Amniotic epithelial cell (primary cell): ENCODE measurements around the gene PMEPA1.

ENCODE experiments used
- DNase-seq: peaks from one replicate; pipeline ENCODE4 v3.0.0-alpha.2; 2010; ENCODE audit warnings: low read depth

The PMEPA1 gene

DNA sequence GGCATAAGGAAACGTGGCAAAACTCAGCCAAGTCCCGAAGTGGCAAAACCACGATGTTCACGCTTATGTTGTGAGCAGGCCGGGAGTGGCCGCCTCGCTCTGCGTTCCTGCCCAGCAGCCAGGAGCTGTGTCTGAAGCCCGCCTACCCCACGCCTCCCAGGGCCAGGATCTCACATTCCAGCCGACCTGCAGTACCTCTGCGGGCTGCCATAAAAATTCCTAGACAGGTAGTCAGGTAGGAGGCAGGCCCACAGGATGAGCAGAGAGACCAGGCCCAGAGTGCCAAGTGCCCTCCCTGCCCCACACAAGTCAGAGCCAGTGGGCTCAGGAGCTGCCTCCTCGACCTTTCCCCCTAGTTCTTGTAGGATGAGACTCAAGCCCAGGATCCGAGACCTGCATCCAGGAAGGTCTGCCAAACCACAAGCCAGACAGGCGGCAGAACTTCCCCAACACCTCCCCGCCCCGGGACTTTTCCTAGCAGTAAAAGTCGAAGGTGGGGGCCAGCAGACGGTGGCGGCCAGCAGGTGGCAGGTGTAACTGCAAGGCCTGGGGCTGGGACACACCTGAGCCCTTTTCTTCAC is 16.7 kb downstream of the PMEPA1 start:
- peak; percentile 35 for DNase-seq

DNA sequence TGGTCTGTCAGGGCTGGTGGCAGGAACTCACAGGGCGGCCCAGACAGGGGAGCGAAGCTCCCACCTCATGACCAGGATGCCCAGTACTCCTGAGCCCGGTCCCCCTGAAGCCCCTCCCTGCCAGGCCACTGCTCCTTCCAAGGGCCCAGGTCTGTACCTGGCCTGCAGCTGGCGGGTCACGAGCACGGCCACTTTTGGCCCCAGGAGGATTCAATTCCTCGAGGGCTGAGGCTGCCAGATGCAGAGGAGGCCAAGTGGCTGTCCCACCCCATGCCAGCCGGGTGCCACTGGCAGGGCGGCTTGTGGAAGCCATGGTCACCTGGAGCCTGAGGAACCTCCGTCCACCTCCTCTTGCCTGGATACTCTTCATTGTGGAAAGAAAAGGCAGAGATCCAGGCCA is 17.4 kb downstream of the PMEPA1 start:
- DNase-seq = no peak

DNA sequence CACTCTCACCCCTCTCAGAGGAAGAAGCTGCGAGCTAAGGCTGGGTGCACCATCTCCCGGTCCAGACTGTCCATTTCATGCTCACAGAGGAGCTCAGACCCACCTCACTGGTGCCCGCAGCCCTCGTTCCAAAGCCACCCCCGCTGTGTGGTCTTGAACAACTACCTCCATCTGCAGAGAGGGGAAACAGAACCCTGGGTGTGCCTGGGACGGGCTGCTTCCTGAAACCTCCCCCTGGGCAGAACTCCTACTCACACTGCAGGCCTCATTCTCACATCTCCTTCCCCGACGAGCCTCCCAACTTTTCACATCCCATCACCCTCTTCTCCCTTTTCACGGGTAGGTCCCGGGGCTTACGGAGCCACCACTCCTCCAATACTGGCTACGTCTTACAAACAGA is 18.1 kb downstream of the PMEPA1 start:
- no peak for DNase-seq

DNA sequence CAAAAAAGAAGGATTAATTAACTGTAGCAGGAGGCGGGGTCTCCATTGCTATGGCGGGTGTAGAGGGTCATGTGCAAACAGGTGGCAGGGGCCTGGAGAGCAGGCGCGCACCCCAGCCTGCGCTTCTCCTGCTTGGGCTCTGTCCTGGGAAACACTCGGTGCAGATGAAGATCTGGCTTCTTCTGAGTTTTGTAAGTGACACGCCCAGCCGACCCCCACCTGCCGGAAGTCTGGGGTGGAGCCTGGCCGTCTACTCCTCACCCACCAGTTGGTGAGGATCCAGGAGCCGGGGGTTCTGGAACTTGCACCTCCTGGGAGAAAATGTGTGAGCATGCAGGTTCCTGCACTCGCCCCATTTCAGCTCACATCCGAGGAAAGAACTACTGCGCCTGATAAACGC is 19.3 kb downstream of the PMEPA1 start:
- DNase-seq = no peak

DNA sequence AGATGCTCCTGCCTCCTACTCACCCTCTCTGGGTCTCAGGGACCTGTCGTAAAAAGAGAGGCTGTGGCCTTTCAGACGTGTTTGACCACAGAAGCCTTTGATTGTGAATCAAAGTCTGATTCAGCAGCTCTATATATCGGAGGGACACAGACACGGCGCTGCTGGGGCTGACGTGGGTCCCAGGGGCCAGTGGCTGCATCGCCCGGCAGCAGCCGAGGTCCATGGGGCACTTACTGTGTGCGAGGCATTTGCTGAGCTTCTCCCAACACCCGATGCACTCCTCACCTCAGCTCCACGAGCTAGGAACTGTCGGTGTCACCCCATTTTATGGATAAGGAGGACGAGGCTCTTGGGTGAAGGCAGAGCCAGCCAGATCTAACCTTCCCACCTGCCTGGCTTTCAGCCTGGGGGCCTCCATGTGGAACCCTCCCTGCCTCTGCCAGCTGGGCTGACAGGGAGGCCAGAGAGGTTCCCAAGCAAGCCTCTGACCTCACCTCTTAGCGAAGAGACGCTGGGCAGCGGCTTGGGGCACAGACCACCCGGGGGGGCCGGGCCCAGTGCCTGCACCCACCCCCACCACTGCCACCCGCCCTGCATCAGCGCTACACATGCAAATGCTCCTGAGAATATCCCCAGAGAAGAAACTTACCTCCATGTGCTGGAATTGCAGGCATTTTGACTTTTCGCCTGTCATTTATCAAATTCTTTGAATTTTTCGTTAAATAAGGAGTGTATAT is 19.9 kb downstream of the PMEPA1 start:
- DNase-seq = no peak

DNA sequence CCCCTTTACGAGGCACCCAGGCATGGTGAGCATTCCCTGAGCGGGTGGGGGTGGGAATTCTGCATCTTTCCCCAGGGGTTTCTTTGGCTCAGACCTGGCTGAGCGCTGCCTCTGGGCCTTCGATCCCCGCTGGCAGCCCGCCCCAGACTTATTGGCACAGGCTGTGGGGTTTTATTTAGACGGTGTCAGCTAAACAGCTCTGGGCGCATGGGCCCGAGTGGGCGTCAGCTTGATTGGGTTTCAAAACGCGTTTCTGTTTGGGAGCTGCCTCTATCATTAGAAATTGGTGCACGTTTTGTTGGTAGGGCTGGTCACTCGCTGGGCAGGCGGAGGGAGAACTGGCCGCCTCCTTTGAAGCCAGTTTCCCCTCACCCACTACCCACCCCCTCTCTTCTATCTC is 21.0 kb downstream of the PMEPA1 start:
- no peak for DNase-seq

DNA sequence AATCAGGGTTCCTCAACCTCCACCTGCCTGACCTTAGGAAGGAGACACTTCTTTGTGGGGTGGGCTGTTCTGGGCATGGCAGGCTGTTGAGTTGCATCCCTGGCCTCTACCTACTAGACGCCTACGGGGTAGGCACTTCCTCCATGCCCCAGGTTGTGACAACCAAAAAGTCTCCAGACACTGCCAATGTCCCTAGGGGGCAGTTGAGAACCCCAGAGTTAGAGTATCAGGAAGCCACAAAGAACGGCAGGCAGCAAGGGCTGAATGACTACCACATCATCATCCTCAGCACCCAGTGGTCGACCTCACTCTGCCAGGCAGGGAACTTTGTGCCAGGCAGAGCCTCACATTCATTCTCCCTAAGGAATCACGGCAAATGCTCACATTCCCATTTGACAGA is 21.5 kb downstream of the PMEPA1 start:
- no peak for DNase-seq

DNA sequence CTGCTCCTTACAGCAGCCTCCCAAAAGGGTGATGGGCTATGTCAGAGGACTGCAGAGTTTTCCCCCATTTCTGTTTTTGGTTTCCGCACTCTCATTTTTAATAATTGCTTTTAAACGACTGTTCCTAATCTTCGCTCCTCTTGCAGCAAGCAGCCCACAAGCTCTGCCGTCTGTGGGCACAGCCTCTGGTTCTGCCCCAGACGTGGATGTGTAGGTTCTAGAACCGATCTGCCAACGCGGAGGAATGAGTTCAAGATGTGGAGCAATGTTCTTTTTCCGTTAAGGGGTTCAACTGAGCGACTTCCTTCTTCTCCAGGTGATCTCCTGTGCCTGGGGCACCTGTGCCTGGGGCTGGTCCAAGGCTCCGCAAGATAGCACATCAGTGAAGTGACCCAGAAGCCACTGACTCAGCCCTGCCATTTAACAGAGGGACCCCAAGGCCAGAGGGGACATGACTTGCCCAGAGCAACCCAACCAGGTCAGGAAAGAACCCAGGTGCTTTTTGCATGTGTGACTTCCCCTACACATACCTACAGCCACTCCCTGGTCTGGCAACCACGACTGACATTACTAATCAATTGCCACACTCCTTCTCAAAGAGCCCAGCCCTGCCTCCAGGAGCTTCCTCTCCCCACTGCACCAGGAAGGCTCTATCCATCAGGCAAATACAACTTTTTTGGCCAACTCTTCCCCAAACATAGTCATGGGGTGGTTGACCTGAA is 22.7 kb downstream of the PMEPA1 start:
- no peak for DNase-seq

DNA sequence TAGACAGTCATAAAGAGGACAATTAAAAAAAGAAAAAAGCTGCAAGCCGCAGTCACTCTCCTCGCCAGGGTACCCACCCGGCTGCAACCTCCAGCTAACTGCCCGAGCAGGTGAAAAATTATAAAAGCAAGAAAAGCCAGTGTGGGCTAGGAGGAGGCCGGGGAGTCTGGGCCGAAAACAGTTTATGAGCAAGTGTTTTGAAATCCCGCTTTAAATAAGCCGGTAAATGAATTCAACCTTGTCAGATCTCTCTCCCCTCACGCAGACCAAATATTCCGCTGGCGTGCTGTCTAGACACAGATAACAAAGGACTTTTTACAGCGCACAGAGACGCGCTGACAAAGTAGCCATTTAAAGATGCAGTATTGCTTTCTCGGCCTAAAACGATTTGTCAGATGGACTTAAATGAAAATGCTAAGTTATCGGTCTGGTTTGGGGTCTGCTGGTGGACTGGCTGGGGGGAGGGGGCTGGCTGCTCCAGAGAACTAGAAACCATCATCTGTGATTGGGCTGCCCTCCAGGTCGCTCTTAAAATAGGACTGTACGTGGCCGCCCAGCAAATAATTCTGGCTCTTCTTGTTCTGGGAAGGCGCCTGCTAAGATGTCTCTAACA is 24.6 kb downstream of the PMEPA1 start:
- DNase-seq = no peak

DNA sequence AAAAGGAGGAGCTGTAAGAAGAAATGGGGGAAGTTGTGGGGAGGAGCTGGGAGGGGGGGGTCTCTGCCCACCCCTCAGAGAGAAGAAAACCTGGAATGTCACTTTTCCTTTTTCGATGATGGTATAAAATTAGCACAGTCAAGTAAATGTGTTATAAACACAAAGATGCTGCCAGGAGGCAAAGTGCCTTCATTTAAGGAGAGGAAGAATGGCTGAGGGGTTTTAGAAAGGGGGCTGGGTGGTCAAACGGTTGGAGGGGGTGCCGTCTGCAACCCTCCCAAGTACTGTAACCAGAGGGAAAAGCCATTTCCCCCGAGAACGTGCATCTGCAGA is 25.0 kb downstream of the PMEPA1 start:
- DNase-seq = no peak

DNA sequence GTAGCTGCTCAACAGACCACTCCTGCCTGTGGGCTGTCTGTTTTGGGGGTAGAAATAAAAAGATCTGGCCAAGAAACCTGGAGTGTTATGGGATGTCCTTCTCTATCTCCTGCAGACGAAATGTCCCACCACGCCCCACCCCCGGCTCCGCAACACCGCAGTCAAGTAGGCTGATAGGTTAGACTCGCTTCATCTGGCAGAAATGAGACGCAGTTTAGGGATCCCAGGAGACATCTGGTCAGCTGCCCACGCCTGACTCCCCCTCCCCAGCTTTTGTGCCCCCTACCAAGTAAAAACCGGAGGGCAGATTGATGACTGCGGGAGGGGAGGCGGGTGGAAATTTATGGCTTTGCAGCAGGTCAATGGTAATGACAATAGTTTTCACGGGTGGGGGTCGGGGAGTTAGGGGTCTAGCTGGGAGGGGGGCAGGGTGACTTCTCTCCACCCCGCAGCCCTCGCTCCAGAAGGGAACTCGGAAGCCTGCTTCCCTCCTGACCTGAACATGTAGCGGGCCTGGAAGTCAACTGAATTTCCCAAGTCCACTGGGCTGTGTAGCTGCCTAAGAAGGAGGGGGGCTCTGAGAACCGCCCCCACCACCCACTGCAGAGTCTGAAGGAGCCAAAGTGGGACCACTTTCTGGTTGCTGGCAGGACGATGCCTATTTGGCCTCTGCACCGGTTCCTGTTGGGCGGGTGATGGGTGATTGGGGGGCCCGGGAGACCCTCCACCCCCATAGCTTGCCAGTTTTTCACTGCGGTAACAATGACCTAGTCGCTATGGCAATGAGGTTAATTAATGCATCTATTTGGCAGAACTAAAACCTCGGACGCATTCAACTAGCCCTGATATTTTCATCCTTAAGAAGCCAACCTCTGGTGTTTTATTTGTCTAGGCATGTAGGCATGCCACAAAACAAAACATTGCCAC is 25.7 kb downstream of the PMEPA1 start:
- no peak for DNase-seq

DNA sequence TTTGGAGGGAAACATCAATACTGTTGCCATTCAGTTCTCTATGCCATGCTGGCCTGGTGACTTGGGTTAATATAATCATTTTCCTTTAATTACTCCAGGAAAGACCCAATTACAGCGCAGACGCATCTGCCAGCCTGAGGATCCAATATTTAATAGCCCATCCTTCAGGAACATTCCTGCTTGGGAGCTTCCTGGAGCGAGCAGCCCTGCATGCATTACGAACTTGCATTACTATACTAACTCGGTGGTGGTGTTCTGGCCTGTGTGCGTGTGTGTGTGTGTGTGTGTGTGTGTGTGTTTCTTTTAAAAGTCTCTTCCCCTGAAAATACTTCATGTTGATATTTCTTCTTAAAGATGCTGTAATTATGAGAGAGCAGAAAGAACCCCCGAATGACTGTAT is 26.5 kb downstream of the PMEPA1 start:
- DNase-seq = no peak

DNA sequence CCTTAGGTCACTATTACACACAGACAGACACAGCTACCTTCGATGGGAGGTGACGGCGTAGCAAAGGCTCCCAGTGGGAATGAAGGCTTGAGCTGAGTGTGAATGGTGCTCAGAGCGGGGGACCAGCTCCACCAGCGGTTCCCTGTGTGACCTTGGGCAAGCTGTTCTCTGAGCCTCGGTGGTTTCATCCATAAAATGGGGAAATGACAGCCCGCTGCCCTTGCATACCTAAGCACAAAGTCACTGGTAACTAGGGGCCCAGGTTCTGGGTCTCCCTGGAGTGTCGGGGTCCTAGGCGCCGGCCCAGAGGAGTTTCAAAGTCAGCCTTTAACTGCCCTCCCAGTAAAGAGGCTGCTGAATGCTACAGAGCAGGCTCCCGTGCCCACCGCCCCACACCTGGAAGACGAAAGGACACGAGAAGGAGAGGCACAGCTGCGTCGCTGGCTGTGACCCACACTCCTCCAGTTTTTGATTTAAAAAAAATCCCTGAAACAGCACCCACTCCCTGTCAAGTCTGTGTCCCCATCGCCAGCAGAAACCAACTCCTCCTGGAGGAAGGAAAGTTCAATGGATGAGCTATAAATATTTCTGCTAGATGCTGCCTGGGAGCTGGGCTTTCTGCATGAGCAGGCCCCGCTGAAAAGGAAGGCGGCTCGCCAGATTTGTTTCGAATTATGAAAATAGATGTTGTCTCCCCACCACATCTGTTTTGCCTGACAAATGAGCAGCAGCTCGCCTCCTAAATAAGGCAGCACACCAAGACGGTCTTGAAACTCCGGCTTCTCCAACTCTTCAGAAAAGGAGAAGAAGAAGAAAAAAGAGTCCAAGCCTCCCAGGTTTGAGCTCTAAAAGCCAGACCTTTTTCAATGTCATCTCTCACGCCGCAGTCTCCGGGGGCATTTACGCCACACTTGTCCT is 27.4 kb downstream of the PMEPA1 start:
- no peak for DNase-seq

DNA sequence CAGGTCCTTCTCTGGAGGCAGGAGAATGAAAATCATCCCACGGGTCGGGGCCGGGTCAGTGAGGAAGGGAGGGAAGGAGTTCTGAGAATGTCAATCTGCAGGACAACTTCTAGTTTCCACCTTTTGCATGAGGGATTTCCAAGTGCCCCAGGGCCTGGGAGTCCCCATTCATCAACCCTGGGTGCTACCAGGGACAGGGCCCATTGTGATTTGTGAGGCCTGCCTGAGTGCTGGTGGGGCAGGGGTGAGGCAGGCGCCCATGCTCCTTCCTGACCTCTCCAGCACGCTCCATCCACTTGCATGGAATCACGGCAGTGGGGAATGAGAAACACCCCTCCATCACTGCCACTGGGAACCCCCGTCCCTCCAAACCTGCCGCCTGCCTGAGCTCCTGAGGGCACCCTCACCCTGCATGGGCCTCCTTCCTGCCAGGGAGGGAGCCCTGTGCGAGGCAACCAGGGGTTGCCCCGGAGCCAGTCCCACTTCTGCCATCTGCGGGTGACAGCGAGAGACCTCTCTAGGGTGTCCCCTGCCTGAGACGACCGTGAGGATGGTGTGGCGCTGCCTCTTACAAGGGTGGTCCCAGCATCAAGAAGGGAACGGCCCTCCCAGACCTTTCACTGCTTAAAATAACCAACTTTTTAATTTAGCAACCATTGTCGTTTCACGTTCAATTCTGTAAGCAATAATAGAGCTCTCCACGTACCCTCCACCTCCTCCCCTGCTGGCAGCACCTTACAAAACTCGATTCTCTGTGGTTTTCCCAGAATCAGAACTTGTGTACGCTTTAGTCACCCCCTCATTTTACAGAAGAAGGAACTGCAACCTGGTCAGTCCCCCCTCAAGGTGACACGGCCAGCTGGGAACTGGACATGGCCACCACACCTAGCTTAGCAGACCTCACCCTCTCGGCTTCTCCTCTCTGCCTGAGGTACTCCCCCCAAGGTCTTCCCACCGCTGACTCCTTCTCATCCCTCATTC is 28.6 kb downstream of the PMEPA1 start:
- DNase-seq = no peak

DNA sequence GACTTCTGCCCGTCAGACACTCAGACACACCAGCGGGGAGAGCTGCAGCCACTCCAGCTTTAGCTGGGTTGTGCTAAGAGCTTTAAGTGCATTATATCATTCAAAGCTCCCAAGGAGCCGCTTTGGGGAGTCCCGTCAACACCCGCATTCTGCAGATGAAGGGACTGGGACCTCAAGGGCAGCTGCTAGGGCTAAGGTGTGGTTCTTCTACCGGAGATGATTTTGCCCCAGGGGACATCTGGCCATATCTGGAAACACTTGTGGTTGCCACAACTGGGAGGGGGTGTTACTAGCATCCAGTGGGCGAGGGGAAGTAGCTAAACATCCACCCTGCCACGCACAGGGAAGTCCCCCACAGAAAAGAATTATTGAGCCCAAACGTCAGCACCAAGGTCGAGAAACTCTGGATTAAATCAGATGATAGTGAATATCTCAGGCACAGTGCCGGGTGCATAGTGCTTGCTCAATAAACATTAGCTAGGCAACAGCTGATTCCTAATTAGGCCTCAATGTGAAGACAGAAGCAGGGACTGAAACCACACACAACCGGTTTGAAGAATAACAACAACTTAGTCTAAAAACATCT is 29.6 kb downstream of the PMEPA1 start:
- DNase-seq = peak; percentile 18

DNA sequence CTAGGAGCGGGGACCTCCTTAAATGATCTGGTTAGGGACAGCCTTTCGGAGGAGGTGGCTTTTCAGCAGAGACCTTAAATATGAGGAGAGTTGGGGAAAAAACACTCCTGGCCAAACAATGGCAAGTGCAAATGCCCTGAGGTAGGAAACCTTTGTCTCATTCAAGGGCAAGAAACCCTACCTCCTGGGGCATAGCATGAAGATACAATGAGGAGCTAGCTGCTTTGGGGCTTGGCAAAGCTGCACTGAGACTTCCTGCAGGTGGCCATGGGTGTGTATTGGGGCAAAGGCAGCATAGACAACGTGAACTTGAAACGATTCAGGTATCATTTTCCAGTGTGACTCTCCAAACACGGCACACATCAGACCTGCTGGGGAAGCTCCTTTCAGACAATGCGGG is 30.7 kb downstream of the PMEPA1 start:
- DNase-seq = no peak

DNA sequence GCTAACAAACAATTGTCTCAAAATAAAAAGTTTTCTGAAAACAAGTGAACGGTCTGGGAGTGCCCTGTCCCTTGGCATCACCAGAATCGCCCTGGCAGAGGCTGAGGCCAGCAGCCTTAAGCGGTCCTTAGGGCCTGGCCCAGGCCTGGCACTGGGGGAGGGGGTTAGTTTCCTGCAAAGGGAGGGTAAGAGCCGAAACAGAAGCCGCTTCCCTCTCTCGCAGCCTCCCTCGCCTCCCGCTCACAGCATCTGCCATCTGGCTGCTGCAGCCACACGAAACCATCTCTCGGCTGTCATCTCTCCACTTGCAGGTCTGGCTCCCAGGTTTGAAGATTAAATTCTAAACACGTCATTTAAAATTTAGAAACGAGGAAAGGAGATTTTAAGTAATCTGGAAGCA is 31.5 kb downstream of the PMEPA1 start:
- no peak for DNase-seq

DNA sequence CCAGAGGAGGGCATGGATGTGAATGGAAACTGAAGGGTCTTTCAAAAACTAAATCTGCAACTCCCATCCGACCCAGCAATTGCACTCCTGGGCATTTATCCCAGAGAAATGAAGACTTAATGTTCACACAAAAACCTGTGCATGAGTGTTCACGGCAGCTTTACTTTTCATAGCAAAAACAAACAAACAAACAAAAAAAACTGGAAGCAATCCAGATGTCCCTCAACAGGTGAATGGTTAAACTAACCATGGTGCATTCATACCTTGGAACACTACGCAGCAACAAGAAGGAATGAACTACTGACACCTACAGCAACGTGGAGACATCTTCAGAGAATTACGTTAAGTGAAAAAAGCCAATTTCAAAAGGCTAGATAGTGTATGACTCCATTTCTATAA is 32.2 kb downstream of the PMEPA1 start:
- no peak for DNase-seq
